8988T (cell line): ENCODE results near the gene KIAA1143.

Experiments
- DNase-seq: peaks from one replicate; pipeline ENCODE4 v3.0.0; 2011

The KIAA1143 gene

DNA sequence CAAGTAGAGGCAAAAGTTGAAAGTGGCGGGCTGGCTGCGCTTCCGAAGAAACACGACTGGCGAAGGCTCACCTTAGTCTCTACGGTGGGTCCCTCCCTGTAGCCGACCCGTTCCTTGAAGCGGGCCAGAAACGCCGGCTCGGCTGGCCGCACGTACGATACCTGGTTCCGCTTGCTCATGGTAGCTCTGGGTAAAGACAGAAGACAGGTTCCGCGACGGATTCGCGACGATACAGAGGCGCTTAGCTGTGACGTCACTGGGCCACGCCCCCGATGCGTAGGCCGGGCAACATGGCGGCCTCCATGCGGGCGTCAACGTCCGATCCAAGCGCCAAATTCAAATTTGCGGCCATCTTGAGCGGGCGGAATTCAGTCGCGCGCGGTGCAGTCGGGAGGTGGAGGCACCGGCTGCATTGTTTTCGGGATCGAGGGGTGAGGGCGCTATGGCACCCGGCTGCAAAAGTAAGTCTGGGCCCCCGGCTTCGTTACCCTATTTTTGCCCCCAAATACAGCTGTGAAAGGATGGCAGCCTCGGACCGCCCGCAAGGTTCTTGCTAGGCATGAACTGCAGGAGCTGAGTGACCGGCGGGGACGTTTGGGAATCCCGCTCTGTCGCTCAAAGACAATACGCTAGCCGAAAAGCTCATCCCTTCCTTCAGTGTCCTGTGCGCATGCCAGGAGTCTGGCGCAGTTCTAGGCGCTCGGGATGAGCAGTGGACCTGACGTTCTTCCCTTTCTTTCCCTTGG lies at the start of gene KIAA1143, which contains the start of gene KIF15:
Gene KIAA1143 (minus strand): TSS at position 196 of the 746 bp plus-strand sequence. CDS start 17 bp downstream, at position 179.
Gene KIF15 (plus strand): TSS at position 371 of the 746 bp plus-strand sequence. CDS start 72 bp downstream, at position 443.
- DNase-seq, result peak; percentile 68

DNA sequence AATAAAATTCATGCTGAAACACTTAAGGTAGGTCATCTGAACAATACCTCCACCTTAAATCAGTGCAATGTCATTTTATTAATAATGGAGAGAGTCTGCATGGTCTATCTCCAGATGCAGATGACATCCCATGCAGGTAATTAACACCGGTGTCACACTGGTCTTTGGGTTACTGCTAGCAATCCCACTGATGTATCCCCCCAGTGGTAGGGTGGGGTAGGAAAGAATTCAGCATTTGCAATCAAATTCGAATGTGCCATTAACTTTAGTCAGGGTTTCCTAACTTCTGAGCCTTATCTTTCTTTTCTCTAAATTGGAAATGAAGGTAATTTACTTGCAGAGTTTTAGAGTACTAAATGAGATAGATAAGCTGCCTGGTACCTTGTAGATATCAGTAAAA lies 44.5 kb upstream of the KIAA1143 start:
- peak; percentile 22 for DNase-seq

DNA sequence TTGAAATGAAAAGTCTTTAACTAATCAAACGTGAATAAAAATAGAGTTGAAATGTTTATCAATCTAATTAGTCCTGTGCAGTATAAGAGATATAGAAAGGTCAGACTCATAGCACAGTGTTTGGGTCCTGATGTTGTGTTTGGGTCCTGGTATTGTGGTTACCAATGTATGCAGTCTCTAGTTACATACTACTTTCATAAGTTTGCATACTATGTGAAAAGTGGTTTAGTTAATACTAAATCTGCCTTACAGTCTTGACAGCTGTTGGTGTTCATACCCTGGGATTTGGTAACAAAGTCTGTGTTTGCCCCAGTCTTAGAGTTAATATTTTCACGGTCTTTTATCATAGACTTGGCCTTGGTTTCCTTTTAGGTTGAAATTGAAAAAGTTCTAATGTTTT lies 41.9 kb upstream of the KIAA1143 start:
- no peak for DNase-seq

DNA sequence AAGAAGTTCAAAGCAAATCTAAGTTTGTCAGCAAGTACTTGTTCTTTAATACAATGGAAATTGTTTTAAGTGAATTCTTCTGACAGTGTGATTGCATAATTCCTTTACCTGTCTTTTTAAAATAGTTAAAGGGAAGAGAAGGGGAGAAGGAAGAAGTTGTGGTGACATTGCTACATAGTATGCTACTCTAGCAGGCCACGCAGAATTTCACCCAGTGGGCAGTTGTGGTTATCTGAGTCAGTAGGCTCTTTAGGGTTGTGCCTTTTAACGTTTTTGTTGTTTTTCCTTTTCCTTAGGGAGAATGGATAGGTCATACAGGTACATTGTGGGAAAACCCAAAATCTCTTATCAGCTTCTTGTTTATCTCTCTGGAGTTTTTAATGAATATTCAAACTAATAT lies 40.6 kb upstream of the KIAA1143 start:
- DNase-seq, result no peak

DNA sequence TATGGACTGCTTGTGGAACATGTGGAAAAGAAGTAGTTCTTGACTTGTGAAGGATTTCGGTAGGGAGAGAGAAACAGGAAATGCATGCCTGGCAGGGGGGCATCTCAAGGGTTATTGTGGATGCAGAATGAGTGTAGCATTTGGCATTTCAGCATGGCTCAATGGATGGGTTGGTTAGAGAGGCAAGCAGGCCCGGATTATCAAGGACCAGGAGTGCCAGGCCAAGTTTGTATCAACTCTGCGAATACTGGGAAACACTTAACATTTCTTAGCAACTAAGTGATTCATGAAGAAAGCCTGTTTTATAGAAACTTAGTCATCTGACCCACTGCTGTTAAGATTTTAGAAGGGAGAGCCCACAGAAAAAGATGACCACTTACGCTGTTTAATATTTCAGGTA lies 33.8 kb upstream of the KIAA1143 start:
- DNase-seq, result no peak

DNA sequence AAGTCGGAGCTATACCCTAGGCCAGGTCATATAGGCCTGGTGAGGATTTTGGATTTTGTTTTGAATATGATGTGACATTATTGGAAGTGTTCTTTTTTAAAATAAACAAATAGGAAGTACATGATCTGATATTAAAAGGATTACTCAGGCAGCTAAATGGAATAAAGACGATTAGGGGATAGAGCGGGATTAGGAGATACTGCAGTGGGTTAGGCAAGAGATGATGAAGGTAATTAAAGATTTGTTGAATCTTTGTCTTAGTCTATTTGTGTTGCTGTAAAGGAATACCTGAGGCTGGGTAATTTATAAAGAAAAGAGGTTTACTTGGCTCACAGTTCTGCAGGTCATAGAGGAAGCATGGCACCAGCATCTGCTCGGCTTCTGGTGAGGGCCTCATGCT lies 21.5 kb upstream of the KIAA1143 start:
- no peak for DNase-seq

DNA sequence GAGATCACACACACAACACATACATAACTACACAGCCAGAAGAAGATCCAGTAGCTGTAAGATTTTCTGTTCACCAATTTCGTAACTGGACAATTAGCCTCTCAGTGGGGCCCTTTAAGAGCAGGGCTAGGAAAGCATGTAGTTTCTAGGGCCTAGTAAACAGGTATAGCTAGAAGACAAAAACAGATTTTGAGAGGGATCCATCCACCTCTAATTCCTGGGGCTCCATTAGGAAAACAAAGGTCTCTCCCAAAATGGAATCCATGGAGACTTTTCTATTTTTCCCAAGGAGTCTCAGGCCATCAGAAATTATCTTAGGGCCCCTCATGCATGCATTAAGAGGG lies 10.7 kb upstream of the KIAA1143 start:
- DNase-seq, result no peak

DNA sequence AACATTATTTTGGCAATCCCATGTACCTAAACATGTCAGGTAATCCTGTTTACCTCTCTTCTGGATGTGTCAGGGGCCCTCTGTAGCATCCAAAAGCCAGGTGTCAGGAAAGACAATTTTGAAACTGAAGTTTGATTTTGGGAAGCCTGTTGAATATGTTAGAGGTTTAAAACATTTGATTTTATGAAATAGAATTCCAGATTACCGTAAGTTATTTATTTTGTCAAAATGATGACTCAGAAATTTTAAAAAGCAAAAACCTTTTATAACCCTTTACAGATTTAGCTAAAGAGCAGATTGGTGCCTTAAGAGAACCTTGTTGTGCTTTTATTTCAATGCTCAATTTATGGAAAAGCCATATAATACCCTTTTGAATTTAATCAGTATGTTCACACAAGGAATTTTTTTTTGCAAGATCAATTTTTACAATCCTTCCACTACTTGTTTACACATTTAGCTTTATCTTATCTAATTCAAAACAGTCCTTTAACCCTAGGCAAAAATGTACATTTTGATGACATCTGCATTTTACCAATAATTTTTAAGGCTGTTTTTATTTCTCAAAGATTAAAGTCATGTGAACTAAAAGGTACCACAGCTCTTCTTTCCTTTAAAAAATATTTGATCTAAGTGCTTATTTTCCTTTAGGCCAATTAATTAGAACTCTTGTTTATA lies 10.1 kb upstream of the KIAA1143 start:
- no peak for DNase-seq

DNA sequence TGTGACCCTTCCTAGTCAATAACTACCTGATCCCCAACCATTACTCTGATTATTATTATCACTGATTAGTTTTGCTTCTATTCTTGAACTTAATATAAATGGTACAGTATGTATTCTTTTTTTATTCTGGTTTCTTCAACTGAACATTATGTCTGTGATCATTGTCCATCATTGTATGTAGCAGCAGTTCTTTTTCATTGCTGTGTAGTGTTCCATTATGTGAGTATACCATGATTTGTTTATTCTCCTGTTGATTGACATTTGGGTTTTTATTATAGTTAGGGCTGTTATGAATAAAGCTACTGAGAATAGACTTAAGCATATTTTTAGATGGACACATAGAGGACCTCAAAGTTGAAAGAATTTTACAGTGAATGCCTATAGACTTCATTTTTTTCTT lies 2.8 kb upstream of the KIAA1143 start:
- no peak for DNase-seq

DNA sequence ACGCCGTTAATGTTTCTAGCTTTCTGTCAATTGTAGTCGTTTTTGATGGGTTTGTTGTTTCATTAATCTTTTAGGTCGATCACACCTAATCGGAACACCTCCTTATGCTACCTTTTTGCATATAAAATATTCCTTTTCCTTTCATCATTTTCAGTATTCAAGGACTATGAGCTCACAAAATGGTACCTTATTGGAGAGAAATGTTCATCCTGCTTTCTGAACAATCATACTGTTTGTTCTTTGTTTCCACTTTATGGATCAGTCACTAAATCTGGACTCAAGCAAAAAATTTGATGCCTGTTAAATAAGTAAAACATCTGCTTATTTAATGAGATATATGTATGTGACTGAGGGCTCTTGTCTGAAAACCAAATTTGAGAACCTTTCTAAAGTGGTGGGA lies 1.3 kb upstream of the KIAA1143 start:
- no peak for DNase-seq

DNA sequence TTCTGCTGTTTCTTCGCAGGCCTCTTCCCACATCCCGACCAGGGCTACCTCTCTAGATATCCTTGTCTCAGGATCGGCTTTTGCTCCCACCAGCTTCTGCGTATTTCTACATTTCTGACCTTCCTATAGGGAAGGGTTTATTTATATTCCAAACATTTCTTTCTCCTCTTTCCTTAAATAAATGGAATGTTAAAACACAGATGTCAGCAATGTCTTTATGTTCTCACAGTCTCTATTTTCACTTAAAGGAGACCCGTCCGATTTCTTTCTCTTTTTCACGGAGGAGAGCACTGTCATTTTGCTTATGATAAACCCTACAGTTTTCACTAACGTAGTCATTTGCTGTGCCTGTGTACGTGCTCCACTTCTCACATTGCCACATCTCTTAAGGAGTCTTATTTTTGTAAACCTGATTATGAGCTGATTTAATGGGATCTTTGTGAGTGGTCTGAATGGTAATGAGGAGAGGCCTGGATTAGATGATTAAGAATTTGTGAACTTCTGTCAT lies 805 bp upstream of the KIAA1143 start:
- no peak for DNase-seq

DNA sequence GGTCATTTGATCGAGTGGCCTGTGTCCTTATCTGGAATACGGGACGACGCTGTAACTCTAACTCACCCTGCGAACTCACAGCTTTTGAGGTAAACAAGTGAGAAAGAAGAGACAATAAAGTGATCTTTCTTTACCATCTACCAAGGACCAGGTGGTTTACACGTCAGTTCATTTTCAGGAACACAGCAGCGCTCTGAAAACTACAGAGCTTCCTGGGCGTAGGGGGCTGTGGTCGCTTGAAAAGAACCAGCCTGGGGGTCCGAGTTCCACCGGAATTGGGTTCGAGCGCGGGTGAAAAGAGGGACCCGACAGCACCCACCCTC lies 357 bp downstream of the KIAA1143 start:
- no peak for DNase-seq

DNA sequence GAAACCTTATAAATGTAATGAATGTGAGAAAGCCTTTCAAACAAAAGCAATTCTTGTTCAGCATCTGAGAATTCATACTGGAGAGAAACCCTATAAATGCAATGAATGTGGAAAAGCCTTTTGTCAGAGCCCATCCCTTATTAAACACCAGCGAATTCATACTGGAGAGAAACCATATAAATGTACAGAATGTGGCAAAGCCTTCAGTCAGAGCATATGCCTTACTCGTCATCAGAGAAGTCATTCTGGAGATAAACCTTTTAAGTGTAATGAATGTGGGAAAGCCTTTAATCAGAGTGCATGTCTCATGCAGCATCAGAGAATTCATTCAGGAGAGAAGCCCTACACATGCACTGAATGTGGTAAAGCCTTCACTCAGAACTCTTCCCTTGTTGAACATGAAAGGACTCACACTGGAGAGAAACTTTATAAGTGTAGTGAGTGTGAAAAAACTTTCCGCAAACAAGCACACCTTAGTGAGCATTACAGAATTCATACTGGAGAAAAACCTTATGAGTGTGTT lies 26.7 kb downstream of the KIAA1143 start:
- DNase-seq, result no peak

DNA sequence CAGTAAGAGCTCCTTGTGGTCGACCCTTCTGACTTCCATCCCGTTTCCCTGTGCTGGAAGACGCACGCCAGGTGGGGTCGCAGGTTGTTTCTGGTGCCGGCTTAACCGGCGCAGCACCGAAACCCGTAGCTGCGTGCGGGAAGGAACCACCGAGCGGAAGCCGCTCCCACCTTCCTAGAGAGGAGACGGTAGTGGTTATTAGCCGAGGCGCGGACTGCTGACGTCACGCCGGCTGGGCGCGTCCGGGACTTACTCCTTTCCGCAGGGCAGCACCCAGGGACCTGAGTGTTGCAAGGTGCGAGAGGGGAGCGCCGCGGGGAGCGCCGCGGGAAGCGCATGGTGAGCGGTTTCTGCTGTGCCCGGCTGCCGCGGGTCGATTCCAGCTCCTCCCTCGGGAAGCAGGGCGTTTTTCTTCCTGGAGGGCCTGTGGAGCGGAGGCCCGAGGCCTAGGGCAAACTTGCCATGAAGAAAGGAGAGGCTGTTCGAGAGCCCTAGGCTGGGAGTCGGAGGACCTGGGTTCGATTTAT lies 32.0 kb downstream of the KIAA1143 start, which contains the start of gene ZNF501:
Gene ZNF501 (plus strand): TSS at position 252 of the 527 bp plus-strand sequence. CDS start 4,787 bp downstream, outside the sequence.
- peak; percentile 72 for DNase-seq

DNA sequence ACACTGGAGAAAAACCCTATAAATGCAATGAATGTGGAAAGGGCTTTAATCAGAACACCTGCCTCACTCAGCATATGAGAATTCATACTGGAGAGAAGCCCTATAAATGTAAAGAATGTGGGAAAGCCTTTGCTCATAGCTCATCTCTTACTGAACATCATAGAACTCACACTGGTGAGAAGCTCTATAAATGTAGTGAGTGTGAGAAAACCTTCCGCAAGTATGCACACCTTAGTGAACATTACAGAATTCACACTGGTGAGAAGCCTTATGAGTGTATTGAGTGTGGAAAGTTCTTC lies 39.4 kb downstream of the KIAA1143 start:
- no peak for DNase-seq

DNA sequence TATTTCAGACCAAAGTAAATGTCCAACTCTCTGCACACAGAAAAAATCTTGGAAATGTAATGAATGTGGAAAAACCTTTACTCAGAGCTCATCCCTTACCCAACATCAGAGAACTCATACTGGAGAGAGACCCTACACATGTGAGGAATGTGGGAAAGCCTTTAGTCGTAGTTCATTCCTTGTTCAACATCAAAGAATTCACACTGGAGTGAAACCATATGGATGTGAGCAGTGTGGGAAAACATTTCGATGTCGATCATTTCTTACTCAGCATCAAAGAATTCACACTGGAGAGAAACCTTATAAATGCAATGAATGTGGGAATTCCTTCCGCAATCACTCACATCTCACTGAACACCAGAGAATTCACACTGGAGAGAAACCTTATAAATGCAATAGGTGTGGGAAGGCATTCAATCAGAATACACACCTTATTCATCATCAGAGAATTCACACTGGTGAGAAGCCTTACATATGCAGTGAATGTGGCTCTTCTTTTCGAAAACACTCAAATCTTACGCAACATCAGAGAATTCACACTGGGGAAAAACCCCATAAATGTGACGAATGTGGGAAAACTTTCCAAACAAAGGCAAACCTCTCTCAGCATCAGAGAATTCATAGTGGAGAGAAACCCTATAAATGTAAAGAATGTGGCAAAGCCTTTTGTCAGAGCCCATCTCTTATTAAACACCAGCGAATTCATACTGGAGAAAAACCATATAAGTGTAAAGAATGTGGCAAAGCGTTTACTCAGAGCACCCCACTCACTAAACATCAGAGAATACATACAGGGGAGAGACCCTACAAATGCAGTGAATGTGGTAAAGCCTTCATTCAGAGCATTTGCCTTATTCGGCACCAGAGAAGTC lies 40.0 kb downstream of the KIAA1143 start:
- DNase-seq, result no peak

DNA sequence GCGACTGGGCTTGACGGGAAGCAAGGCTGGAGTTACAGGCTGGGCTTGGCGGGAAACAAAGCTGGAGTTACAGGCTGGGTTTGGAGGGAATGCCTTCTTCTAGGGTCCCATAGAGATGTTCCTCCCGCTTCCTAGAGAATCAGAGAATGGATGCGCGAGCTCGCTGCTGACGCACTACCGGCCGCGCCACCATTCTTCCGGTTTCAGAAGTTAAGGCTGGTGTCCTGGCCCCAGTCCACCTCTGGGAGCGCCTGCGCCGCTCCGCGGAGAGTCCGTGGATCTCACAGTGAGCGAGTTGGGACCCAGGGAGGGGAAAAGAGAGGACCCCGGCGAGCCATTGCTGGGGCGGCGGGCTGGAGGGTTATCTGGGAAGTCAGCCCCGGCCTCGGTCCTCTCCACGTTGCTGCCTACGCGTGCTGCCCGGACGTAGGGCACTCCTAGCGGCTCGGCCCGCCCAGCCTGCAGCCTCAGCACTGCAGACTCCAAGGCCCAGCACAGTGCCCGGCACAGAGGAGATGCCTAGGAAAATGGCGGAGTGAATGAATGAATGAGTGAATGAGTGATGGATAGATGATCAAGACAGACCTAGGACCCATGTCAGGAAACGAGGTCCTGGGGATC lies 48.9 kb downstream of the KIAA1143 start, which contains the start of gene ZNF502:
Gene ZNF502 (plus strand): TSS at position 206 of the 621 bp plus-strand sequence. CDS start 7,602 bp downstream, outside the sequence.
- peak; percentile 60 for DNase-seq
